Stimulated activated CD4-positive, alpha-beta T cell treated with anti-CD3 and anti-CD28 coated beads, Interleukin-1b, Interleukin-23, amount 100 ng/mL, for 1 hour (primary cell): ENCODE results near the gene ZFR.
"Not testable (repeated sequence)": the region's sequence is repeated elsewhere in the genome, so short reads cannot be mapped to it uniquely, and the experiment has no call there.

Experiments
- DNase-seq, 2 donors: peaks; one replicate each; pipeline ENCODE4 v3.0.0-alpha.2; 2020; ENCODE audit warnings: low read depth in 2 of 2

Gene ZFR

GRCh38 chr5:32360906-32361305 is 83.6 kb downstream of the ZFR start:
- DNase-seq, result no peak

GRCh38 chr5:32358611-32359010 is 85.9 kb downstream of the ZFR start:
- DNase-seq, result no peak

DNA sequence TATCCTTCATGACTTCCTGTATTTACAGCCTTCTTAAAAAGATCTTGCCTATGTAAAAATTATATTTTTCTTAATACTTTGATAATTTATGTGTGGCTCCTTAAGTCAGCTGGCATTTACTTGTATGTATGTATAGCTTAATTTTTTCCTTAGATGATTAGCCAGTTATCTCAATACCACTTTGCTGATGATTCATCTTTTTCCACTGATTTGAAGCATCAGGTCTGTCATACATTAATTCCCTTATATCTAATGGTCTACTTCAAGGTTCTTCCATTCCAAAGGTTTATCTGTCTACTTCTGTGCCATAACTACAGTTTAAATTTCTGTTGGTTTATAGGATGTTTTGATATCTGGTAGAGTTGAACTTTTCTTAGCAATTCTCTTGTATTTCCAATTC is 86.9 kb downstream of the ZFR start:
- no peak for DNase-seq

- DNase-seq, result no peak
These were observed 88.9 kb downstream of the ZFR start for GRCh38 chr5:32355686-32356085.

DNA sequence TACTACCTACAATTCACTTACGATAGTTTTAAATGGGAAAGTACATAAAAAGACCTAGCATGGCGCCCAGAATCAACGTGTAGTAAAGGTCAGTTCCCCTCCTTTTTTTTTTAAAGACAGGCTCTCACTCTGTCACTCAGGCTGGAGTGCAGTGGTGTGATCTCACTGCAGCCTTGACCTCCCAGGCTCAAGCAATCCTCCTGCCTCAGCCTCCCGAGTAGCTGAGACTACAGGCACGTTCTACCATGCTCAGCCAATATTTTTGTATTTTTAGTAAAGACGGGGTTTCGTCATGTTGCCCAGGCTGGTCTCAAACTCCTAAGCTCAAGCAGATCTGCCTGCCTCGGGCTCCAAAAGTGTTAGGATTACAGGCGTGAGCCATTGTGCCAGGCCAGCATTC is 91.1 kb downstream of the ZFR start:
- no peak for DNase-seq

DNA sequence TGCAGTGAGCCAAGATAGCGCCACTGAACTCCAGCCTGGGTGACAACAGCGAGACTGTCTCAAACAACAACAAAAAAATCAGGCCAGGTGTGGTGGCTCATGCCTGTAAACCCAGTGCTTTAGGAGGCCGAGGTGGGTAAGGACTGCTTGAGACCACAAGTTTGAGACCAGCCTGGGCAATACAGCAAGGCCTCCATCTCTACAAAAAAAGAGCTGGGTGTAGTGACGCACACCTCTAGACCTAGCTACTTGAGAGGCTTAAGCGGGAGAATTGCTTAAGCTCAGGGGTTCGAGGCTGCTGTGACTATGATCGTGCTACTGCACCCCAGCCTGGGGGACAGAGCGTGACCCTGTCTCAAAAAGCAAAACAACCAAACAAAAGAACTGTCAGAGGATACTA is 91.9 kb downstream of the ZFR start:
- no peak for DNase-seq

- DNase-seq, result no peak
These were observed 97.7 kb downstream of the ZFR start for GRCh38 chr5:32346869-32347268.

DNA sequence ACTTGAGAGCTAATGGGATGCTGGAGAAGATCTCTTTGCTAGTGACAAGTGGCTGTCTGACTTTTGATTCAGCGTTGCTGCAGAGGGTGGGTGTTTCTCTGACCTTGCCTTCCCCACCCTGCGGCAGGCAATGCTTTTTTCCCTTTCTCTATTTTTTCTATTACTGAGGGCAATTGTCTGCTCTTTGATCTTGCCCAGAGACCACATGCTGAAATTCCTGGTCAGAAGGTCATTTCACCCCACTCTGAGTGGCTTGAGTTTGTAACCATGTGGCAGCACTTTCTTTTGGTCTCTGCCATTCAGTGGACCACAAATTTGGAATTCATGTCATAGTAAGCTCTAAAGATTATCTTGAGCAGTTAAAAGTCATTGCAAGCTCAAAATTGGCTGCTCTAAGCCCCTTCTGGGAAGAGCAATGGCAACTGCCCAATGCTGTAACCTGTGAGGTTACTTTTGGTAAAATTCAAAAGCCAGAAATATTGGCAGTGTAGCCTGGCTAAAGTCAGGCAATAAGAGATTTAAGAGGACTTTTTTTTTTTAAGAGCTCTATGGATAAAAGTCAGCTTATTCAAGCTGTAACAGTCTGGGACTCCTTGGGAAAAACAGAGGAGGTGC is 101.4 kb downstream of the ZFR start:
- DNase-seq, result no peak

DNA sequence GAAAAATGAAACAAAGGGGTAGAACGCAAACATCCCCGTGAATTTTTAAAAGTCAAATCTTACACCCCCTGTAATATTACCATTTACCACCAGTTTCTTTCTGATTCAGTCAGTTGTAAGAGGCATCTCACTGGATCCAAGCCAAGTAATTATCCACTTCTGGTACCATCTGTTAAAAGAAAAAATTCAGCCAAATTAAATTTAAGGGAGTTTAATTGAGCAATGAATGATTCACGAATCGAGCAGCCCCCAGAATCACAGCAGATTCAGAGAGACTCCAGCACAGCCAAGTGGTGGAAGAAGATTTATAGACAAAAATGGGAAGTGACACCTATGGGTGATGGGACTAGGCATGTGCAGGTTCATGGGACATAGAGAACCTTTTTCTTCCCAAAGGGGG is 101.9 kb downstream of the ZFR start:
- DNase-seq, result no peak

DNA sequence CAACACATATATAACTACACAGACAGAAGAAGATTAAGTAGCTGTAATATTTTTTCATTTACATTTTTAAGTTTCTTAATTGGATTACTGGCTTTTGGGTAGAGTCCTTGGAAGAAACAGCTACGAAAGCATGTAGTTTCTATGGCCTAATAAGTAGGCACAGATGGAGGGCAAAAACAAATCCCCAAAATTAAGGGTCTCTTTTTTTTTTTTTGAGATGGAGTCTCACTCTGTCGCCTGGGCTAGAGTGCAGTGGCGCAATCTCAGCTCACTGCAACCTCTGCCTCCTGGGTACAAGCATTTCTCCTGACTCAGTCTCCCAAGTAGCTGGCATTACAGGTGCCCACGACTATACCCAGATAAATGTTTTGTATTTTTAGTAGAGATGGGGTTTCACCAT is 104.7 kb downstream of the ZFR start:
- no peak for DNase-seq

DNA sequence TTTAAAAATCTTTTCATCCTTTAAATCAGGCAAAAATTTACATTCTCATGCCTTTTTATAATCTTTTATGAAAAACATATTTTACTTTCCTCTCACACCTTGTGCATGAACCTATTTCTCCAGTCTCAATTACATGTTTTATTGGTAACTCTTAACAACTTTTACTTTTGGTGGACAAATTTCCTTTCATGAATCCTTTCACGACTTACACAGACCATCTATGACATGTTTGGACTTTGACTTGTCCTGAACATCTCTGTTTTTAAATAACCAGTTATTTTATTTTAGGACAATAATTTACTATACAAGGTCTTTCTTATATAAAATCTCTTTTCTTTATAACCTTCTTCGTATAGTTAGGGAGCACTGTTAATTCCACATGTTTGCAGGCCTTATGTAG is 105.3 kb downstream of the ZFR start:
- DNase-seq, result no peak

- DNase-seq, result no peak
These were observed 111.6 kb downstream of the ZFR start for GRCh38 chr5:32332966-32333365.

GRCh38 chr5:32332361-32332760 is 112.2 kb downstream of the ZFR start:
- DNase-seq, result no peak

DNA sequence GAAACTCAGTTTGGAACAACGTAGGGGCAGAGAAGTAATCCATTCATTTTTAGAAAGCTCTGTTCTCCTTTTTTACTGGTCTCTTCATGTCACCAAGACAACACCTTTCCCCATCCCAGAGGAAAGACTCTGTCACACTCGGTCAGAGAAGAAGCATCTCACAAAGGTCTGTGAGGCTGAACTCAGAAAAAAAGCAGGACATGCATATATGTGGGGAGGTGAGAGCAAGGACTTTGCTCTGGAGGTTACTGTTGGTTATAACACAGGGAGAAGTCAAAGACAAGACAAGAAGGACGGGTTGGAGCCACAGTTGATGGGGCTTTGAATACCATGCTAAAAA is 112.6 kb downstream of the ZFR start:
- DNase-seq, result no peak

GRCh38 chr5:32331217-32331934 is 113.2 kb downstream of the ZFR start:
- no peak for DNase-seq

DNA sequence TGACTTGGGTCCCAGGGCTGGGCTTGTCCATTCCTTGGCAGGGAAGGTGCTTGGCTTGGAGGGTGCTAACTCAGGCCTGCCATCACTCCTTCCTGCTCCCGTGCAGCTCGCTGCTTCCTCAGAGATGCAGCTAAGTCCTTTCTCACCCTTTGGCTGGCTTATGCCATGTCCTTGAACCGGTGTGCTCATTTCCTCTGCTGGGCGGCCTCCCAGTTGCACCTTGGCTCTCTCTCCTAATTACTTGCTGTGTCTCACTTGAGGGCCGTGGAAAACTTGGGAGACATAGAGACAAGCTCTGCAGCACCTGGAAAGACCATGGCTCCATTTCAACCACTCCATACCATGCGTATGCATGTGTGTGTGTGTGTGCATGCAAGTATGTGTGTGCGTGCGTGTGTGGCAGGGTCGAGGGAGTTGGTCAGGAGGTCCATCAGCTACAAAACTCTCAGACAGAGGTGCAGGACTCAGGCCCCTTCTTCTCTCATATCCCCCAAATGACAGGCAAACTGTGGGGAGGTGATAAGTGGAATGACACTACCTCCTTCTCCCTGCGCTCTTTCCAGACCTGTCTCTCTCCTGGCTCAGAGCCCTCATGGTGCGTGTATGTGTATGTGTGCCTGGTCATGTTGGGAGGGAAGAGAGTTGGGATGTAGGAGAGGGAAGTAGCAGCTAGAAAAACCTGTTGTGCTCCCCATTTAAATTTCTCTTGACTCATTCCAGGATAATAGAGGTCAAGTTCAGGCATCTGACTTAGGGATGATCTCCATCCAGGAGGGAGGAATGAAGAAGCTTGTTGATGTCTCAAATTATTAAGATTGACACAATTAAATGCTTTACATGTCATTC is 114.2 kb downstream of the ZFR start:
- DNase-seq, result no peak

GRCh38 chr5:32329395-32329834 is 115.1 kb downstream of the ZFR start:
- DNase-seq, result no peak

- DNase-seq, result no peak
These were observed 118.2 kb downstream of the ZFR start for GRCh38 chr5:32326216-32326772.

GRCh38 chr5:32325616-32326015 is 118.9 kb downstream of the ZFR start:
- DNase-seq, result no peak

DNA sequence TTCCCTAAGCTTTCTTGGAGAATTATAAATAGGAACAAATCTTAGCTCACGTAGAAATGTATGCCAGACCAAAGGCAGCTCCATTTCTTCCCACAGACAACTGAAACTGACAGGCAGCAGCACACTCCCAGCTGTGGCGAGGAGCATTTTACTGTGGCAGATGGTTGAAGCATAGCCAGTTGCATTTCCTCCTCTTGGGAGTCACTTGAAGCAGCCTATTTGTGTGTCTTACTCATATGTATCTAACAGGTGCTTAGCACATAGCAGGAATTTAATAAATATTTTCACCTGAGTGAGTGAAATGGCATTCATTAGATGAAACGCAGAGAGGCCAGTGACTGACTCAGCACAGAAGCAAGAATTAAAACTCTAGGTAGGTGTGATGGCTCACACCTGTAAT is 119.5 kb downstream of the ZFR start:
- DNase-seq, result no peak

GRCh38 chr5:32323741-32324140 is 120.8 kb downstream of the ZFR start:
- no peak for DNase-seq

GRCh38 chr5:32322882-32323281 is 121.7 kb downstream of the ZFR start:
- no peak for DNase-seq

DNA sequence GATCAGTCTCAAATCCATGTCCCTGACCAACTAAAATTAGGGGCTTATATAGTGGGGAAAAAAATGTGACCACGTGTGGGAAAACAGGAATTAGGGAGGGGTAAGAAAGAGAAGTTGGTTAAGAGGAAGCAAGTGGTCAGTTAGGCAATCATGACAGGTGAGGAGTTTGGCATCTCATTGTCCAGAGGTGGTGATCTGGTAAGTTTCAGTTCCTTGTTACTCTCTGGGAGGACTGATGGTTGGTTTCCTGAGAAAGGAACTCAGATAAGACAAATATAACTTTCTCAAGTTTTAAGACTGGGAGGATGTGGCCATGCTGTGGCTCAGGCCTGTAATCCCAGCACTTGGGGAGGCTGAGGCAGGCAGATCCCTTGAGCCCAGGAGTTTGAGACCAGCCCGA is 122.8 kb downstream of the ZFR start:
- DNase-seq, result not testable (repeated sequence)
